KG1 (cell line): ENCODE results near the gene SYT3.
"Not testable (repeated sequence)": the region's sequence is repeated elsewhere in the genome, so short reads cannot be mapped to it uniquely, and the experiment has no call there.

Source experiments
- DNase-seq: peaks from one replicate; lab custom pipeline; 2025; lab: John Stamatoyannopoulos, UW

SYT3 gene

GRCh38 chr19:50602935-50603334 is 36.7 kb downstream of the SYT3 start:
- DNase-seq: no peak

GRCh38 chr19:50602496-50602895 is 37.2 kb downstream of the SYT3 start:
- no peak for DNase-seq

GRCh38 chr19:50602089-50602422 is 37.6 kb downstream of the SYT3 start:
- DNase-seq: no peak

- DNase-seq: no peak
Observed at GRCh38 chr19:50601407-50602088, 38.1 kb downstream of the SYT3 start.

GRCh38 chr19:50599427-50599826 is 40.3 kb downstream of the SYT3 start:
- DNase-seq: no peak

- DNase-seq: no peak
Observed at GRCh38 chr19:50590191-50590590, 49.5 kb downstream of the SYT3 start.

GRCh38 chr19:50581795-50582660 is 57.7 kb downstream of the SYT3 start:
- DNase-seq: not testable (repeated sequence)

GRCh38 chr19:50580970-50581634 is 58.6 kb downstream of the SYT3 start:
- DNase-seq: no peak

GRCh38 chr19:50580240-50580639 is 59.4 kb downstream of the SYT3 start:
- DNase-seq: no peak

- not testable (repeated sequence) for DNase-seq
Observed at GRCh38 chr19:50576769-50577168, 62.9 kb downstream of the SYT3 start.

GRCh38 chr19:50573741-50574461 is 65.8 kb downstream of the SYT3 start:
- DNase-seq: no peak
